GM19452 (cell line): Measurements from ENCODE around the gene EFNA5.

Source experiments
- ATAC-seq: cut with Tn5 transposase; IDR thresholded peaks from one replicate; pipeline ENCODE4 v1.9.1; 2021; ENCODE audit not compliant: unreplicated experiment

The EFNA5 gene

GRCh38 chr5:107604990-107605389 is 65.7 kb downstream of the EFNA5 start:
- ATAC-seq, result no peak

- ATAC-seq, result no peak
Observed at GRCh38 chr5:107604146-107604910, 66.4 kb downstream of the EFNA5 start.

- no peak for ATAC-seq
Observed at GRCh38 chr5:107603349-107603748, 67.4 kb downstream of the EFNA5 start.

GRCh38 chr5:107602896-107603295 is 67.8 kb downstream of the EFNA5 start:
- no peak for ATAC-seq

GRCh38 chr5:107601076-107601475 is 69.7 kb downstream of the EFNA5 start:
- no peak for ATAC-seq

GRCh38 chr5:107598958-107599357 is 71.8 kb downstream of the EFNA5 start:
- no peak for ATAC-seq

GRCh38 chr5:107597803-107598202 is 72.9 kb downstream of the EFNA5 start:
- no peak for ATAC-seq

GRCh38 chr5:107597247-107597646 is 73.5 kb downstream of the EFNA5 start:
- no peak for ATAC-seq

GRCh38 chr5:107594253-107595045 is 76.3 kb downstream of the EFNA5 start:
- no peak for ATAC-seq

- ATAC-seq, result no peak
Observed at GRCh38 chr5:107593009-107593408, 77.7 kb downstream of the EFNA5 start.

GRCh38 chr5:107592515-107592914 is 78.2 kb downstream of the EFNA5 start:
- no peak for ATAC-seq

- ATAC-seq, result no peak
Observed at GRCh38 chr5:107590686-107591085, 80.1 kb downstream of the EFNA5 start.

- no peak for ATAC-seq
Observed at GRCh38 chr5:107589520-107590193, 81.1 kb downstream of the EFNA5 start.

GRCh38 chr5:107582625-107583024 is 88.1 kb downstream of the EFNA5 start:
- ATAC-seq, result no peak

- ATAC-seq, result no peak
Observed at GRCh38 chr5:107580889-107581820, 89.6 kb downstream of the EFNA5 start.

- ATAC-seq, result no peak
Observed at GRCh38 chr5:107578051-107578635, 92.6 kb downstream of the EFNA5 start.

- ATAC-seq, result no peak
Observed at GRCh38 chr5:107577394-107577950, 93.3 kb downstream of the EFNA5 start.

- ATAC-seq, result no peak
Observed at GRCh38 chr5:107576736-107577393, 93.9 kb downstream of the EFNA5 start.

GRCh38 chr5:107576155-107576554 is 94.6 kb downstream of the EFNA5 start:
- no peak for ATAC-seq
